Activated effector memory CD4-positive, alpha-beta T cell treated with Interleukin-2 at 50 U/mL for 16 hours (primary cell): ENCODE data around the gene FBXL5.
"Not testable (repeated sequence)": the region's sequence is repeated elsewhere in the genome, so short reads cannot be mapped to it uniquely, and the experiment has no call there.

ENCODE experiments used
- DNase-seq: peaks from one replicate; pipeline ENCODE4 v3.0.0-alpha.2; 2020

Gene FBXL5

DNA sequence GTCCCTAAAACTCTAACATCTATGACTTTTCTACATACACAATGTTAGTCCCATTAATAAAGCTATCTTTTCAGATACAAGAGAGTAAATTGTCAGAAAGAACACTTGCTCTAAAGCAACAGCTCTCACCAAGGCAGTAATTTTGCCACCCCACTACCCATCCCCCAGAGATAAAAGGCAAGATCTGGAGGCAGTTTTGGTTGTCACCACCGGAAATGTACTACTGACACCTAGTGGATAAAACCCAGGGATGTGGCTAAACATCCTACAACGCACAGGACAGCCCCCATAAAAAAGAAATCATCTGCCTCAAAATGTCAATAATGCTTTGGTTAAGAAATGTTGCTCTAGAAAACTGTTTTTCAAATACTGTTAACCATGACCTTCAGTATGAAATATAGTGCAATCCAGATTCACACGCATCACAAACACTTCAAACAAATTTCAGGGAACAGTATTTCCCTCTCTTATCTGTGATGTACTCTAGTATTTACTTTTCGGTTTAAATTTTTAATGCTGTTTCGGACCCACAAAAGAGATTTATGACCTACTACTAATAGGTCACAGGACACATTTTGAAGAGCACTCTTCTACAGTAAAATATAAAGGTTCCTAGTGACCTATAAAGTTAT is 5.1 kb downstream of the FBXL5 start:
- peak; percentile 15 for DNase-seq

DNA sequence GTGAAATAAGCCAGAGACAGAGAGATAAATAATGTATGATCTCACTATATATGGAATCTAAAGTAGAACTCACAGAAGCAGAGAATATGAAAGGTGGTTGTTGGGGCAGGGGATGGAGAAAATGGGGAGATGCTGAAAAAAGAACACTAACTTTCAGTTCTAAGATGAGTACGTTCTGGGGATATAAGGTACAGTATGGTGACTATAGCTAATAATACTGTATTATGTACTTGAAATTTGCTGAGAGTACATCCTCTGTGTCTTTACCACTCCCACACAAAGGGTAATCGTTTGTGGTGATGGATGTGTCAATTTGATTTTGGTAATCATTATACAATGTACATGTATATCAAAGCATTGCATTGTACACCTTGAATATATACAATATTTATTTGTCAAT is 6.6 kb downstream of the FBXL5 start:
- no peak for DNase-seq

- DNase-seq: no peak
These were observed 16.7 kb downstream of the FBXL5 start for GRCh38 chr4:15638418-15638817.

GRCh38 chr4:15636818-15637217 is 18.3 kb downstream of the FBXL5 start:
- DNase-seq: no peak

DNA sequence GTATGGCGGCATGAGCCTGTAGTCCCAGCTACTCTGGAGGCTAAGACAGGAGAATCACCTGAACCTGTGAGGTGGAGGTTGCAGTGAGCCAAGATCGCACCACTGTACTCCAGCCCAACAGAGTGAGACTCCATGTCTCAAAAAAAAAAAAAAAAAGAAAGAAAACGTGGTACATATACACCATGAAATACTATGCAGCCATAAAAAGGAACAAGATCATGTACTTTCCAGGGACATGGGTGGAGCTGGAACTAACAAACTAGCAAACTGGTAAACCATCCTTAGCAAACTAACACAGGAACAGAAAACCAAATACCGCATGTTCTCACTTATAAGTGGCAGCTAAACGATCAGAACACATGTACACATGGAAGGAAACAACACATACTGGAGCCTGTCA is 37.8 kb downstream of the FBXL5 start:
- not testable (repeated sequence) for DNase-seq

- not testable (repeated sequence) for DNase-seq
These were observed 40.3 kb downstream of the FBXL5 start for GRCh38 chr4:15614891-15615290.

DNA sequence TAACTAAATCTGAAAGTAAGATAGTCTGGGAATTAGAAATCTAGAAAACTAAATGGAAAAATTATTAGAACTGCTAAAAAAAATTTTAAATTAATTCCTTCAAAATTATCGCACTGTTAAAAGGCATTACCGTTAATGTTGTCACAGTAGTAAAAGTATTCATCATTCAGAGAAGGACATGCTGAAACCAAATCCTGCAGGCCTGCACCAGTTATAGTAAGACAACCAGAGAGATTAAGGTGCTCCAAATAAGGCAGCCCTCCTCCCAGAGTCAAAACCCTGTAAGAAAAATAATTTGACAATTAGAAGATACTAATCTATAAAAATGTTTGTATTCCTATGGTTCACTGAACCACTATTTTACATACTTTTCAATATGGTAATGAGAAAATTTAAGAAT is 43.0 kb downstream of the FBXL5 start:
- no peak for DNase-seq

DNA sequence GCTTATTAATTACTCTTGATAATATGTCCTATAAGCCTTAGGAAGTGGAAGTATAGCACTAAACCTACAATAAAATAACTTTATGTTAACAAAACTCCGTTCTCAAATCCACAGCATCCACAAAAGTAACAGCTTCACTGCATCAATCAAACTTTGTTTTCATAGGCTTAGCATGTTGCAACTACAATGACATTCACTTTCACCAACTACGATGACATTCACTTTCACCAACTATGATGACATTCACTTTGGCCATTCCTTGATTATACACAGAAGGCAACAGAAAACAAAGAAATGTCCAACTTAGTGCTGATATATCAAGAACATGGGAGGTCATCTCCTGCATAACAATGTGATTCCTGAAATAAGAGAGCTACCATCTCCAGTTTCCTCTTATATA is 44.3 kb downstream of the FBXL5 start:
- no peak for DNase-seq

DNA sequence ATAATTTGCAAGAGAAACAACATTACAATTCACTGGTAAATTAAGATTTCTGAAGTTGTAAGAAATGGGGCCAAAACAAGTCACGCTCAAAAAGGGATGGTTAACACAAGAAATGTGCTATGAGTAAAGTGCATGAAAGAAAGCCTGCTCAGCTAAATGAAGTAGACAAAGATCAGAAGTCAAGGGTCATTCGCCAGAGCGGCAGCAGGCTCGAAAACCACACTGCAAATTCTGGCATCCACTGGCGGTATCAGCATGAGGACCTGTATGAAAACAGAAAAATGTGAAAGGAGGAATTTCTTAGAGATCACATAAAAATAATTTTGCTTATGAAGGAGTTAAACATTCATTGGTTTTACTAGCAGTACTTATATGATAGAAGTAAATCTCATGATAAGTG is 49.6 kb downstream of the FBXL5 start:
- DNase-seq: no peak

GRCh38 chr4:15601862-15602261 is 53.3 kb downstream of the FBXL5 start:
- DNase-seq: no peak

GRCh38 chr4:15600176-15600575 is 55.0 kb downstream of the FBXL5 start:
- DNase-seq: no peak

DNA sequence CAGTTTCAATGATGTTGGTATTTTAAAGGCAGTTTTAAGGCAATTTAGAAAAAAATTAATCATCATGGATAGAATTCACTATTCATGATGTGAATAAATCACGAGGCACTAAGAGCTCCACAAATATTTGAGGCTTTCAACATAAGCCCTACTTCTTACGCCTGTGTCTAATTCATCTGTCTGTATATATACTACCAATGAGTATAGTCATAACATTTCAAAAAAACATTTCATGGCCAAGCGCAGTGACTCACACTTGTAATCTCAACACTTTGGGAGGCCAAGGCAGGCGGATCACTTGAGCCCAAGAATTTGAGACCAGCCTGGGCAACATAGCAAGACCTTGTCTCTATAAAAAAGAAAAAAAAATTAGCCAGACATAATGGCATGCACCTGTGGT is 56.5 kb downstream of the FBXL5 start:
- no peak for DNase-seq

DNA sequence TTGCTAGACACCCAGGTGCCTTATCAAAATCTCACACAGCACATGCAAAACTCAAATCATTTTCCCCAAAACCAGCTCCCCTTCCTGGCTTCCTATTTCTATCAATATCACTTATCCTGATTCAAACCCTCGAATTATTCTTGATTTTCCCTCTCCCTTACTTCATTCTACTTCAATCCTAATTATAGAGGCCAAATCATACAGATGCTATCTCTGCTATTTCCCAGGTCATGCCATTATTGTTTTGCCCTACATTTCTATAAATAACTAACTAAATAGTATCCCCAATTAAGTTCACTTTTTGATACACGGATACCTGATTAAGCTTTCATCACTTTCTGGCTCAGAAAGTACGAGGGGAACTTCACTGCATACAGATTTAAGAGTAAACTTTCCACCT is 62.4 kb downstream of the FBXL5 start:
- DNase-seq: no peak

DNA sequence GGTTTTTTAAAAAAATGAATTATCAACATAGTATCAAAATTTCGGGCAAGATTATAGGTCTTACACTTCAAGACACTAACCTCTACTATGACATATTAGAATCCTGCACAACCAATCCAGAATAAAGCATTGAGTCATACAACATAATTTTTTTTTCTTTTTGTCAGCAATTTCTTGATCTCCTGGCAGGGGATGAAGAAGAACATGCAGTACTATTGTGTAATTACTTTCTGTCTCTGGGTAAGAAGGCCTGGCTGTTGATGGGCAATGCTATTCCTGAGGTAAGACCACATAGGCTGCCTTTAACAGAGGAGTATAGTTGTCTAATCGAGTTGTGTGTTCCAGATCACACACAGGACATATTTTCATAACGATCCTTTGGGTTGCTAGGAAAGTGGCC is 67.5 kb downstream of the FBXL5 start:
- no peak for DNase-seq

DNA sequence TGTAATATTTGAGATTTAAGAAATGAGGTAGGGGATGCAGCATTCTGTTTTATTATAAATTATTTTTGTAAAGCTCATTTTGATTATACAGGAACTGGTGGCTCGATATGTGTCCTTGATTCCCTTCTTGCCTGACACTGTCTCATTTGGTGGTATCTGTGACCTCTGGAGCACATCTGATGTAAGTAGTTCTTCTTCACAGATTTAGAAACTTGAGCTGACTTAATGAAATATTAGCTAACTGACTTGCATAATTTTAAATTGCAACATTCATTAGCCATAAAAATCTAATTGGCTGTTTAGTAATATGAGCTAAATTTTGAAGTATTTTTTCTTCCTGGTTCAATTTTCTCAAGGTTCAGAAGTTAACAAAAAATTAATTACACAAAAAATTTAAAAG is 69.1 kb downstream of the FBXL5 start:
- no peak for DNase-seq

DNA sequence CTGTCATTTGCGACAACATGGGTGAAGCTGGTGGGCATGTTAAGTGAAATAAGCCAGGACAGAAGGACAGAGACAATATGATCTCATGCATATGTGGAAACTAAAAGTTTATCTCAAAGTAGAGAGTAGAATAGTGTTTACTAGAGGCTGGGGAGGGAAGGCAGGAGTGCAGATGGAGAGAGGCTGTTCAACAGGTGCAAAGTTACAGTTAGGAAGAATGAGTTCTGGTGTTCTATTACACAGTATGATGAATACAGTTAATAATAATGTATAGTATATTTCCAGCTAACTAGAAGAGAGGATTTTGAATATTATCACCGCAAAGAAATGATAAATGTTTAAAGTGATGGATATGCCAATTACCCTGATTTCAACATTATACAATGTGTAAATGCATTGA is 69.8 kb downstream of the FBXL5 start:
- no peak for DNase-seq

DNA sequence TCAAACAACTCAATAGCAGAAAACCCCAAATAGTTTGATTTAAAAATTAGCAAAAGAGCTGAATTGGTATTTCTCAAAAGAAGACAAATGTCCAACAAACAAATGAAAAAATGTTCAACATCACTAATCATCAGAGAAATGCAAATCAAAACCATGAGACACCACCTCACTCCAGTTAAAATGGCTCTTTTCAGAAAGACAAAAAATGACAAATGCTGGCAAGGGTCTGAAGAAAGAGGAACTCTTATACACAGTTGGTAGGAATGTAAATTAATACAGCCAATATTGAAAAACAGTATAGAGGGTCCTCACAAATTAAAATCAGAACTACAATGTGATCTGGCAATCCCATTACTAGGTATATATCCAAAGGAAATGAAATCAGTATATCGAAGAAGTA is 70.4 kb downstream of the FBXL5 start:
- no peak for DNase-seq

- no peak for DNase-seq
These were observed 77.6 kb downstream of the FBXL5 start for GRCh38 chr4:15577508-15577907.

DNA sequence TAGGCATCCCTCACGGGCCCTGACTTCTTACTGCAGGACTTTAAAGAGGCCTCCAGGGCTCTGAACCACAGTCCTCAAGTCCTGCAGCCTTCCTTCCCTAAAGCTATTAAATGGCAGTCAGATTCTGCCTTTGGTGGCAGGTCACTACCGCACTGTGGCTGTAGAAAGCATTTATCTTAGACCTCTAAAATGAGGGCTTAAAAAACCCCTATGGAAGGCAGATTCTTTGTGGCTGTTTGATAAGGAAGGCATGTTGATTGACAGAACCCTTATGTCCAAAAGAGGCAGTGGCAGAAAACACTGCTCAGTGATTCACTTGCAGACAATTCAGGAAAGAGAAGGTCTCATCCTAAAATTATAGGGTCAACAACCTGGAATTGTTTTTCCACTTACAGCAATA is 79.2 kb downstream of the FBXL5 start:
- no peak for DNase-seq

DNA sequence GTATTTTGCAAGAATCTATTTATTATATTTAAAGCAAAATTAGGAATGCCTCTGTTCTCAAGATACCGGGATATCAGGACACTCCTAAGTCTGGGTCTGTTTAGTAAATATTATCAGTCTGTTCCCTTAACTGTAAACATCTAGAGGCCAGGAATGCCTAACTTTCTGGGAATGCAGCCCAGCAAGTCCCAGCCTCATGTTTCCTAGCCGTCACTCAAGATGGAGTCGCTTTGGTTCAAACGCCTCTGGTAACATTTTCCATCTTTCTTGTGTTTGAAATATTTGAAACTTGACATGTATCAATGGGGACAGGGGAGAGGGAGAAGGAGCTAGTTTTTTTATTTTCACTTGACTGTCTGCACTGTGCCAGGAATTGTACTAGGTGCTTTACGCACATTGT is 85.4 kb downstream of the FBXL5 start:
- DNase-seq: no peak

DNA sequence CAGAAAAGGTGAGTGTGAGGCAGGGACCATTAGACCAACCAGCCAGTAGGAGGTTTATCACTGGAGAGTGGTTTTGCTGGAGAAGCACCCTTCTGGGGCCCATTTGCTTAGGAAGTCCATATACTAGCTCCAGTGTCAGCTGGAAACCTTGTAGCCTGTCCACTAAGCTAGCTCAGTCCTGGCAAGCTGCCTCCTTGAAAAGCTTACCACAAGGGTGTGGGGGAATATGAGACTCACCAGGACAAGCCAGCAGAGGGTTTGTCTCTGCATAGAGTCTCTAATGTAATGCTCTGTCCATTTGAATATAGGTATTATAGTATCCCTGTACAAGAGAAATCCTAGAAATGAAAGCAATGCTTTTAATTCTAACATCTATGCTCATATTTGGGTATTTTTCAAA is 86.3 kb downstream of the FBXL5 start:
- DNase-seq: no peak

DNA sequence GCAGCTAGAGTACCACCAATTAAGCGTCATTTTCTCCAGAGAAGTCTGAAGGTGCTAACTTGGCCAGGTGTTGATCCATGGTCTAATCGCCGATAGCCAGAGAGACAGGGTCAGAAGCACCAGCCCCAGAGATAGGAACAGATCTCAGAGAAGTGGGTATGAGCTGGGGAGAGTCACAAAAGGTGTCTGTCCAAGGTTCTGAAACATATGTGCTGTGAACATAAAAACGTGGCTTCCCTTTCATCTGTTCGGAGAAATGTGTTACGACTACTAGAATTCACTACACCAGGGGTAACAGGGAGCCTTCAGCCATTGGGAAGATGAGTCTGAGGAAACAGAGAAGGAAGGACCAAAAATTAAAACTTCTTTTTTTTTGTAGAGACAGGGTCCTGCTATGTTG is 91.3 kb downstream of the FBXL5 start:
- no peak for DNase-seq

DNA sequence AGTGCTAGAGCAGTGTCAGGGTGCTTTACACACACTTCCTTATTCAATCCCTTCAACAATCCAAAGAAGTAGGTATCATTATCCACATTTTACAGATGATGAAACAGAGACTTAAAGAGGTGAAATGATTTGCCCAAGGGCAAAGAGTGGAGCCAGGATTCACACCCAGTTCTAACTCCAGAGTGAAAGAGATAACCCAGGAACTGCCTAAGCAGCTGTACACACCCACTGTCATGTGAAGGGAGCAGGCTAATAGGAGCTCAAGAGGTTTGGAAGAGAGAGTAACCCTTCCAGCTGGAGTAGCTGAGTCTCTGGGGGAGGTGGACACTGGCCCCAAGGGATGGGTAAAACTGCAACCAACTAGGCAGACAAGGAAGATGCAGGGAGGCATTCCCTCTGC is 92.5 kb downstream of the FBXL5 start:
- DNase-seq: no peak

DNA sequence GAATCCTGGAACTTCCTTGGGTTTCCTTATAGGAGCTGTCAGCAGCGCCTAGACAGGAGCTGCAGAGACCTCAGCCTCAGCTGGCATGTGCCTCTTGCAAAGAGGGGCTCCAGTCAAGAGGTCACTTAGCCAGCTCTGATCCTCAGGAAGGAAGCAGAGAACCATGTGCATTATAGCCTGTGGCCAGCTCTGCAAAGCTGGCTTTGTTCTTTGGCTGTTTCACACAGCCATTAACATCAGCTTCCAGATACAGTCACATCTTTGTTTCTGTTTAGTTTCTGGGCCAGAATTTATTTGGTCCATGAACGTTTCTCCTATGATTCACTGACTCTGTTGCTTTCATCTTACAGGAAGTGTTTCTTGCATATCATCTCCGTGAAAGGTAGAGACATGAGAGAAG is 93.0 kb downstream of the FBXL5 start:
- DNase-seq: no peak

DNA sequence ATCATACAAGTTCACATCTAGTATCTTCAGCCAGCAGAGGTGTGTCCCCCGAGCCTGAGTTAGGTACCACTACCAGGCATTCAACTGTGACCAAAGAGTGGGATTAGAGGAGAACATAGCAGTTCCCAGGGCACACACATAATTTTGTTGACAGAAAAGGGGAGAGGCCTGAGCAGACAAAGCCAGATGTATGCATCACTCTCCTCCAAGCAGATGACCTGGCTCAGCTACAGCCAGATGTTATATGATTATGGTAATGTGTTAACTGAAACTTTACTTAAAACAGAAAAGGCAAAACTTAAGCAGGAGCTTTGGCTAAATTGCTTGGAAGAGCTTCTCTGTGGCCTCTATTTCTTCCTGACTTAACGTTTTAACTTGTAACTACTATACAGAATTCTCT is 96.6 kb downstream of the FBXL5 start:
- no peak for DNase-seq
